ENCODE data around the gene LRTM2.

The LRTM2 gene

DNA sequence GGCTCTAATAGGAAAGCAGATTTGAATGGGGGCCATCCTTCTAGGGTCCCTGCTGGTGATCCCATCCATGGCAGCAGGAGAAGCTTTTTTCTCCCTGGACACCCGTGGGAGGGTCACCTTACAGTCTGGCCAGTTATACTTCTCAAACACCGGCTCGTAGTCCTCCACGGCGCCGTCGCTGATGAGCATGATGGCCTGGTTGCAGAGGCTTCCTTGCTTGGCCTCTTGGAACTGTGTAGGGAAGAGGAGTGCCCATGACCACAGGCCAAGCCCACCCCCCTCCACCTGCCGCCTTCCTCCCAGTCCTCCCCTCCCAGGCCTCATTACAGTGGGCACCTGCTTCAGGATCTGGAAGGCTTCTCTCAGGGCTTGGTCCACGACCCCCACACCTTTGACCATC, 64.3 kb downstream of the LRTM2 start:
- no peak for DNase-seq (ENCODE audit: low read depth)

DNA sequence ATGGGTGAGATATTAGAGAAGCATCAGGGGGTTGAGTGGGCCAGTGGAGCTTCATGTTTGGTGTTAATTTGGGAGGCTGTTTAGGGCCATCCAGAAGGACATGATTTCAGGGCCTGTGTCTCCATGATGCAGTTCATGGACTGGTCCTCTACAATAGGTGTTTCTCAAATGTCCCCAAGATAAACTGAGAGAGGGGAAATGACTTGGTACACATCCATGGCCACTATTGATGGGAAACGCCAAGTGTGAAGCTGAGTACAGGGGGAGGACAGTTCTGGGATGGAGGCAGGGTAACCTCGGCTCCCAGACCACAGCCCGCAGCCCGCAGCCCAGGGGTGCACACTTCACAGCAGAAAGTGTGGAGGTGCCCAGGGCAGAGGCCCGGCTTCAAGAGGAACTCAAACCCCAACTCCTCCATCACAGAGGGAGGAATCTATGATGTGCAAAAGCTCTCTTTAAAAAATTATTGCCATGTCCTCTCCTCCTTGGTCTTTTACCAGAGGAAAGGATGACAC, 64.8 kb downstream of the LRTM2 start:
- DNase-seq (ENCODE audit: low read depth) = no peak

DNA sequence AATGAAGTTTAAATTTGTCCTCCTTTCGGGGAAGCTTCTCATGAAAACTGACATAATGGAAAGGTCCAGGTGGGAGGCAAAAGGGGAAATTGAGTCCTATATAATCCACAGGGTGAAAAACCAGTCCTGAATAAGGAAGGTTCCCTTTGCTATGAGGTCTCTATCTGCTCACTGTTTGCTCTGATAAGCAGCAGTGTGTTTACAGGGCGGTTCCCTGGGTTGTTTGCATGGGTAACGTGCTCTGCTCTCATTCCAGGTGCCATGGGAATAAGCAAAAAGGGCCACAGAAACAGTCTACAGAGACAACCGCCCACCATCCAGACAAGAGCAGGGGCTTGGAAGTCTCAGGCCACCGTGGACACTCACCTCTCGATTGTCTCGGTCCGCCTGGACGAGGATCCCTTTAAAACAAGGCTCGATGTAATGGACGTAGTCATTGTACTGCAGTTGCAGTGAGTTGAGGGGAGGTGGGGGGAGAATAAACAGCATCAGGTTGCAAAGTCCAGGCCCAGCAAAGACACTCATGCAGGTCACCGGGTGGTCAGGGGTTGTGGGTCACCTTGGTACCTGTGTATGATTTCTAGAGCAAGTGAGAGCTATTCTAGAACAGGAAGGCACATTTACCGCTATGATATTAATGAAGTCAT, 65.4 kb downstream of the LRTM2 start:
- DNase-seq (ENCODE audit: low read depth) = no peak

Data from amniotic epithelial cell (primary cell).